Measurements from ENCODE around the gene RFLNA. TPM values are rescaled to one million over a fixed set of nuclear protein-coding genes. Genes with fewer than 3 reads are reported as not detected.

Gene RFLNA
- total and polyA plus RNA-seq, 2 experiments from 2014 or later: 3.9 to 20.4 TPM

- Mint-ChIP-seq H3K4me3 (no peak overlapping the region), H3K4me1 (no peaks in the 10 kb centered on the region; the same call in 2 of the 3 replicates), H3K27me3 (ENCODE audit: insufficient read depth, low read depth, poor library complexity) (peaks cover 15% of the 10 kb centered on the region), H3K9me3 (no peaks in the 10 kb centered on the region; the same call in 2 of the 3 replicates), H3K27ac (no peak overlapping the region), H3K36me3 (ENCODE audit: low read depth) (peaks cover 54% of the 10 kb centered on the region)
- H3F3A ChIP-seq (replicated peaks; ENCODE audit: low read depth): no peaks in the 10 kb centered on the region
- no peak overlapping the region for H2AFZ ChIP-seq
- H4K20me1 ChIP-seq (replicated peaks; ENCODE audit: insufficient read depth): no peaks in the 10 kb centered on the region
- no peaks in the 10 kb centered on the region for H3K79me2 ChIP-seq (replicated peaks; ENCODE audit: insufficient read depth)
- H3K9me2 ChIP-seq (ENCODE audit: insufficient read depth): no peaks in the 10 kb centered on the region
- H3K27me3 ChIP-seq (ENCODE audit: insufficient read depth): no peaks in the 10 kb centered on the region
- no peaks in the 10 kb centered on the region for H3K4me1 ChIP-seq (ENCODE audit: insufficient read depth)
- H3K4me3 ChIP-seq: no peak overlapping the region
- H3K36me3 ChIP-seq (ENCODE audit: insufficient read depth): peaks cover 17% of the 10 kb centered on the region
- ATAC-seq (no peak), DNase-seq (ENCODE audit: low spot score) (no peak)
- H3K27ac ChIP-seq (ENCODE audit: low read depth): no peak overlapping the region
- H3K4me2 ChIP-seq: no peak overlapping the region
- TF ChIP-seq ETS1 (IDR thresholded peaks at IDR 0.05): no peak
- no peak for TF ChIP-seq STAT1 (IDR thresholded peaks at IDR 0.05; ENCODE audit: unreplicated experiment)
Observed at GRCh38 chr12:124340080-124340900, 45.4 kb downstream of the RFLNA start.

GRCh38 chr12:124341645-124342069 lies 46.8 kb downstream of the RFLNA start:
- peaks cover 51% of the 10 kb centered on the region for H3K36me3 Mint-ChIP-seq (ENCODE audit: low read depth)
- H3K27ac Mint-ChIP-seq: no peak overlapping the region
- ATAC-seq: no peak
- no peaks in the 10 kb centered on the region for H3K79me2 ChIP-seq (replicated peaks; ENCODE audit: insufficient read depth)
- H3K36me3 ChIP-seq (ENCODE audit: insufficient read depth): peaks cover 11% of the 10 kb centered on the region
- H3K4me3 ChIP-seq: no peak overlapping the region
- H3K4me3 Mint-ChIP-seq: no peak overlapping the region
- no peak for DNase-seq (ENCODE audit: low spot score)
- H3K4me1 ChIP-seq (ENCODE audit: insufficient read depth): no peaks in the 10 kb centered on the region
- H3K27ac ChIP-seq (ENCODE audit: low read depth): no peak overlapping the region
- no peaks in the 10 kb centered on the region for H4K20me1 ChIP-seq (replicated peaks; ENCODE audit: insufficient read depth)
- no peaks in the 10 kb centered on the region for H3F3A ChIP-seq (replicated peaks; ENCODE audit: low read depth)
- H3K27me3 ChIP-seq (ENCODE audit: insufficient read depth): no peaks in the 10 kb centered on the region
- H3K27me3 Mint-ChIP-seq (ENCODE audit: insufficient read depth, low read depth, poor library complexity): peaks cover 13% of the 10 kb centered on the region
- H3K9me3 Mint-ChIP-seq: no peaks in the 10 kb centered on the region; the same call in 2 of the 3 replicates
- H3K4me2 ChIP-seq: no peak overlapping the region
- no peak overlapping the region for H2AFZ ChIP-seq
- no peaks in the 10 kb centered on the region; the same call in 2 of the 3 replicates for H3K4me1 Mint-ChIP-seq
- H3K9me2 ChIP-seq (ENCODE audit: insufficient read depth): no peaks in the 10 kb centered on the region
- TF ChIP-seq JUNB (IDR thresholded peaks at IDR 0.05; ENCODE audit: unreplicated experiment) (no peak), CREB1 (CRISPR knock-in tag; IDR thresholded peaks at IDR 0.05; ENCODE audit: low read depth) (no peak), ZNF462 (CRISPR knock-in tag; IDR thresholded peaks at IDR 0.05) (no peak), STAT1 (IDR thresholded peaks at IDR 0.05; ENCODE audit: unreplicated experiment) (no peak), POLR2AphosphoS5 (IDR thresholded peaks at IDR 0.05; ENCODE audit: low read depth) (no peak), CTCF (conservative IDR thresholded peaks at IDR 0.05; ENCODE audit: low read depth in 2 of 2) (no peak), EZH2phosphoT487 (IDR thresholded peaks at IDR 0.05; ENCODE audit: unreplicated experiment) (no peak), EZH2 (IDR thresholded peaks at IDR 0.05; ENCODE audit: low read depth, unreplicated experiment) (no peak)

Measured in GM23338 (cell line).